T-helper 1 cell treated with Interleukin-12 subunit alpha and Interleukin-12 subunit beta and Interleukin-4 antibody, amounts not matched to agents 30 ng/mL and 1 ng/mL, for 36 hours (primary cell): ENCODE results near the gene PCSK6. TPM values are rescaled to one million over a fixed set of nuclear protein-coding genes. Genes with fewer than 3 reads are reported as not detected.

ENCODE experiments used
- intact Hi-C: fragments of 100-400 bp; cut with micrococcal nuclease; formaldehyde crosslinking; loops from one replicate; pipeline ENCODE4 v1.15.1; 2024
- total RNA-seq: library from RNA; stranded (reverse); gene quantifications from 2 replicates; pipeline ENCODE4 v1.2.3, GENCODE V29; 2022

Gene PCSK6
- total RNA-seq, 1 donor from 2014 or later, result 2.5 TPM

DNA sequence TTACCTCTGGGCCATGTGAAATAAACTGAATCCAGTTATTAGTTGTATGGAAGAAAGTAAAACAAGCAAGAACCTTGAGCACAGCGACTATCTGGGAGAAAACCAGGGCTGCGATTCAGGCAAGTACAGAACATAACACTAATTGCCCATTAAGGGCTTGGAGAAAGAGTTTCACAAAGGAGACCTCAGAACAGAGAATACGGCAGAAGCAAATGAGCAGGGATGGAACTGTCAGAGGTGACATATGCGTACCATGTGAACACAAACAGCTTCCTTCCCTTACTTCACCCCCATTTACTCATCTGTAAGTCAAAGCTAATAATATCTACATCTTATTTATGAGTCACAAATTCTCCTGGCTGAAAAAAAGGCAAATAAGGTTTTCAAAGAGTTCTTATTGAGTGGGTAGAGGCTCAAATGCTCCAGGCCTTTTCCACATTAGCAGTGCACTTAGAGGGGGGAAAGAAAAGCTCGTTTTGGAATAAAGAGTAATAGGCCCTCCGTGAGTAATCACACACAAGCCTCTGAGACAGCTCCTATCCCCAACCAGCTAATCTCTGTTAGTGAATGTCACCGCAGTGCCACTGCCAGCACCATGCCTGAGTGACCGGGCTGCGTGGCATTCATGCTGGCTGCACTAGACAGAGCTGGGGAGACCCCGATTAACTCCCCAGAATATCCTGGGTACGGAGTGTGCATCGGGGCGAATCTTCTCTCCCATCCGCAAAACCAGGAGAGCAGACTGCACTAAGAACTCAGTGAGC lies 2.6 kb downstream of the PCSK6 start:
- intact Hi-C loops, result no loop called here

DNA sequence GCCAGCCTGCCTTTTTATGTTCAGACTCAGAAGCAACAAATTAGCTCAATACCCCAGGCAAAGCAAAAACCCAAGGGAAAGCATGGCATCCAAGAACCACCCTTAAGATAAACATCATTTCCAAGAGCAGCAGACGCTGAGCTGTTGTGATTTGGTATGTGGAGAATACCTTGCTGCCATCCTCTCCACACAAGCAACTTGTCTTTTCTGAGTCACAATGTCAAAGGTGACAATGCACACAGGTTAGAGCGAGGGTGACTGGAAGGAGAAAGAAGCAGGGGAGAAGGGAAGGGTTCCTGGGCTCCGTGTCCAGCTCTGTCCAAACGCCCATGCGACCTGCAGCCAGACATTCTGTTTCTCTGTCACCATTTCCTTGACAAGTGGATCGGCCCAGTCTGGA lies 6.0 kb downstream of the PCSK6 start:
- intact Hi-C loops, result no loop called here

DNA sequence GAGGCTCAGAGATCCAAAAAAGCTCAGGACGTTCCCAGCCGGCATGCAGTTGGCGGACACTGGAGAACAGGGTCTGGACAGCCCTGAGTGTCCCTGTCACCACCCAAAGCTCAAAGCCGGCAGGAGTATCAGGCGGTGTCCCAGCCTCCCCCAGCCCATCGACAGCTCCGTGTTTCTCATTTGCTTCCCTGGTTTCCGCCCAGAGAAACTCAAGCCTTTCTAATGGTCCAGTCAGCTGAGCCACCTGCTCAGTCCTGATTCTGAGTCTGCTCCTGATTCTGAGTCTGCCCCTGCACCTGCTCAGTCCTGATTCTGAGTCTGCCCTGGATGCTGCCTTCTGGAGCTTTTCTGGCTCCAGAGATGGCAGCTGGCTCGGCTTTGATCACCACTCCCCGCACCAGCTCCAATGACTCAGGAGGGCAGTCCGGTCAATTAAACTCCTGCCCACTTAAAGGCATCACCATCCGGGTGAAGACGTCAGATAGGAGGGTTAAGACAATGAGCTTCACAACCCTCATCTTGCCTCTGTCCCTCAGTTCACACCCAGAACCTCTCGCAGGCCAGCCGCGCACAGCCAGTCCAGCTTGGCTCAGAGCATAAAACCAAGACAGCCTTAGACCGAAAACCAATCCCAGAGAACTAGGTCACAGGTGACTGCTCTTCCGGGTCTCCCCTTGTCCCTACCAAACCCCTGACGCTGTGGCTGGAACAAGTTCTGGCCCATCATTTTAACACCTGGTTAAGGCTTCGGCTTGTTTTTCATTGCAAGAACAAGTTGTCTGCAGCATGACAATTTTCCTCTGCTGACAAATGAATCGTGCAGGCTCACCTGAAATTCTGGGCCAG lies 6.8 kb downstream of the PCSK6 start:
- intact Hi-C loops, result no loop called here

DNA sequence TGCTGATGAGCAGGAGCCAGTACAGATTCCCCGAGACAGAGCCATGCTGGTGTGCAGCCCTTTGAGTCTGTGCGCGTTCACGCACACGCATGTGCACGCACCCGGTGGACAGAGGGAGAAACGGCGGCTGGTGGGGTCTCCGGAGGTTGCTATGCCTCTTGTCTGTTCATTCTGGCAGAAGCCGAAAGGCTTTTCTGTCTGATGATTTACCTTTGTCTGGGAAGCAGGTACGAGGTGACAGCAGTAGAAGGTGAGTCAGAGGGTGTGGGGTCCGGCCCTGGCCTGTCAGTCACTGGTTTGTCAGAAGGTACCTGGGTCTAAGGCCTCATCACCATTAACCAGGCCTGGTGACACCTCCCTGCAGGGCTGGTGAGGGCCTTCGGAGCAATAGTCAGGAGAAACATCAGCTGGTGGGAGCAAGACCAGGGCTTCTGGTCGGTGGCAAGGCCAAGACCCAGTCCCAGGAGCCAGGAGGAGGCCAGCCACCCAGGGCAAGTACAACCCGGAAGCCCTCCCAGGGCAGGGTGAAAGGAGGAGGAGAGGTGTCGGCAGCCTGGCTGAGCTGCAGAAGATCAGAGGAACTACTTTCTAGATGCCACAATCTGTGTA lies 7.5 kb downstream of the PCSK6 start:
- intact Hi-C loops, result no loop called here

DNA sequence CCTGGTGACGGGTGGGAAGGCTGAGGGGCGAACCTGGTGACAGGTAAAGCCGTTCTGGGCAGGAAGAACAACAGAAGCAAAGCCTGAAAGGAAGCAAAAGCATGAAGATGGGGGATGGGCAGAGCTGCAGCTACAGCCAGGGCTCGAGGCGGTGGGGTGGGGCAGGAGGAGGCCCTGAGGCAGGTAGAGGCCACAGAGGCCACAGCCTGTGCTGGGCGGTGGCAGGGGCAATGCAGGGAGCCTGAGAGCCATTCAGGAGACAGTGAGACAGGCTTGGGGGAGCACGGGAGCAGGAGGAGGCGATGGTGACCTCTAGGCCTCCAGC lies 8.2 kb downstream of the PCSK6 start:
- intact Hi-C loops, result no loop called here

DNA sequence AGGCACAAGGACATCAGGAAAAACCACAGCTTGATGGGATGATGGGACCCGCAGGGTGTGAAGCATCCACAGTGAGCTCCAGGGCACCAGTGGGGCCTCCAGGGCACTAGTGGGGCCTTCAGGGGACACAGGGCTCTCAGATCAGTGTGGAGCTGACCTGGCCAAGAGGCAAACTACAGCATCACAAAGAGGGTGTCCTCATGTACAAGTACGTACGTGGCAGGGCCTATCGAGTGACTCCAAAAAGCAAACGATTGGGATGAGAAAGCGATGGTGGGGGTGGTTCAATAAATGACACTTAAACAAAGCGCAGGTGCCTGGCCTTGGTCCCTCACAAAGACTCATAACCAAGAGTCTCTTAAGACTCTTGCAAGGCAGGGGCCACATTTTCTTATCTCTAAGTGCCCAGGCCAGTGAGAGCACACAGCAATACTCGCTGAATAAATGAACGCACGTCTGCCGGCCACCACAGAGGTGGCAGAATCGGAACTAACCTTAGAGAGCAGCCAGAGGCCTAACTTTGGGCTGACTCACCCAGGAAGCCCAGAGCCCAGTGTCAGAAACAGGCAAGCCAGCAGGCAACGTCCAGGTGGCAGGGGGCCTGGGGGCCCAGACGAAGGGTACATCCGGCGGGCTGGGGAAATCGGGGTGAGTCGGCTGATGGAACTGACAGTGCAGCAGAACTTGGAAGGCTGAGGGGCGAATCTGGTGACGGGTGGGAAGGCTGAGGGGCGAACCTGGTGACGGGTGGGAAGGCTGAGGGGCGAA lies 8.7 kb downstream of the PCSK6 start:
- intact Hi-C loops, result no loop called here

DNA sequence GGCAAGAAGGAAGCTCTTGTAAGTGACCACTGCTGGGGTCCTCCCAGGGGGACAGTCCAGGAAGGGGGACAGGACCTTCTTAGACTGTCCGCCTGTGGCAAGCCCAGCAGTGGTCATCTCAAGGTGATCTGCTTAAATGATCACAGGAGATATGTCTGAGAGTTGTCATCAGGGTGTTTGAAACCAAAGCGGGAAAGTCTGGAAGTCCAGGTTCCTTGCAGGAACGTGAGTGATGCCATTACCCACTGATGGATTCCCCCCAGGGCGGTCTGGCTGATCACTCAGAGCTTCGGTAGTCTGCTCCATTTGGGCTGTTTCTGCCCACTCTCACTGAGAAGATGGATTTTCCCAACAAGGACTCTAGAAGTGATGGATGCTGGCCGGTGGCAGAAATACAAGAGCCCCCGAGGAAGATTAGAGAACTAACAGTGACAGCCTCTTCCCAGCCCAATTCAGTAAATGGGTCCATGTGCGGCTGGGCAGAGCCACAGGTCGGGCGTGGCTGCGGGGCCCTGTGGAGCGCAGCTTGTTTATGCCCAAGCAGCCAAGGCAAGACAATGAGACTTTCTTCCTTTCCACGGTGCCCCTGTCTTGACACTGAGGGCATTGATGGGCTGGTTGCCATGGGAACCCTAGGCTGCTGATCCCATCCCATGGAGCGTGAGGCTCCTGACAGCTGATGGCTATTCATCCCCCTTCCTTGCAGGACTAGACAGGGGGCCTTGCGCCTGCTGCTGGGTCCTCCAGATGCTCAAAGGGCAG lies 9.5 kb downstream of the PCSK6 start:
- intact Hi-C loops, result no loop called here

DNA sequence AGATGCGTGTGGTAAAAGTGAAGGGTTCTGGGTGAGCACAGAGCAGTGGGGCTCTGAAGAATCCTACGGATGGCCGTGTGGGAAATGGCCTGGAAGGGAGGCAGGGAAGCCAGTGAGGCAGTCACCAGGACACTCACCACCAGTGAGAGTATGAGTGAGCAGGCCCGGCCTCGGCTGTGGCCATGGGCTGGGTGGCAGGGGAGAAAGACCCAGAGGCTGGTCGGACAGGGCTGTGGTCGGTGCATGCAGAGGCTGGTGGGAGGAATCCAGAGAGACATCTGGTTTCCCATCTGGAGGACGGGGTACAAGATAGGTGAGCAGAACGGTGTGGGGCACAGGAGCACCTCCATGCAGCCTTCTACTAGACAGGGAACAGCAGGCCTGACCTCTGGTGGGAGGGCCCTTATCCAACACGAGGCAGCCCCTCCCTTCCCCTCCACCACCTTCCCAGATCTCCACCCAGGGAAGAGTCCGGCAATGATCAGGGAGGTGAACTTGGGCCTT lies 10.1 kb downstream of the PCSK6 start:
- intact Hi-C loops, result no loop called here

DNA sequence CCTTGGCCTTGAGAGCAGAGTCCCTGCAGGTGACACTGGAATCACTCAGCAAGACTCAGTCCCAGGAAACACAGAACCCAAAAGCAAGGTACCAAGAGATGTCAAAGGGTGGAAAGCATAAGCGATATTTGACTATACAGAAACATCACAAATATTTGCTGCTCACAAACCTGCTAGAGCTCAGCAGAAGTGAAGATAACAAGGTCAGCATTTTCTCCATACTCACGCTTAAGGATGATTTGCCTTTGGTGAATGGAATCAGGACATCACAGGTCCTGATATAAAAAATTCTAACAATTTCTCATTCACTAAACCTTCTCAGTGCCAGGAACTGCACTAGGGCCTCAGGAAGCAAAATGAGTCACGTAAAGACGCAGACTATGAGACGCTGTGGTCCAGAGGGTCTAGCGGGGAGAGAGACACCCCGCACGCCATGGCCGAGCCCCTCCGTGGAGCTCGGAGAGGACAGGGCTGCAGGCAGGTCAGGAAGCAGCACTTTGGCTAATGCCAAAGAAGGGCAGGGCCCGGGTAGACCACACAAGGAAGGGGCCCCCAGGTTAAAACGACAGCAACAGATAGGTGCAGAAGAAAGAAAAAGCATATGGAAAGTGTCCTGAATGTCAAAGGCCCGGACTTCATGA lies 10.7 kb downstream of the PCSK6 start:
- intact Hi-C loops, result no loop called here

DNA sequence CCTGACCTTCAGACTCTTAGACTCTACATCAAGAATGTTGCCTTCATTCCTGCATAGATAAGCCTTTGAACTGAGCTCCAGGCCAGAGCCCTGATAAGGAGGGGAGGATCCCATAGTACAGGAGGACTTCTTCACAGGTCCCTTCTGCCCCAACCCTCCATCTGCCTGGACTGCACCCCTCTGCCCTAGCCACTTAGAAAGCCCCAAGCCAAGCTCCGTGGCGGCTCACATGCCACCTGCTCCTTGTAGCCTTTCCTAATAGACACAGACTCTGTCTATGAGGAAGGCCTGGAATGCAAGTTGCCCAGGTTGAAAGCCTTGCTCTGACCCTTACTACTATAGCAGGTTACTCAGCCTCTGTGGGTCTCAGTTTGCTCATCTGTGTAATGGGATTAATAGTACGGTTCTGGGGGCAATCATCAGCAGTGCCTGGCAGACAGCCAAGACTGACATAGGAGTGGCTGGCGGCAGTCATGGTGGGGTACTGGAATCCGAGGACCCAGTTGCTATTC lies 11.6 kb downstream of the PCSK6 start:
- intact Hi-C loops, result no loop called here

DNA sequence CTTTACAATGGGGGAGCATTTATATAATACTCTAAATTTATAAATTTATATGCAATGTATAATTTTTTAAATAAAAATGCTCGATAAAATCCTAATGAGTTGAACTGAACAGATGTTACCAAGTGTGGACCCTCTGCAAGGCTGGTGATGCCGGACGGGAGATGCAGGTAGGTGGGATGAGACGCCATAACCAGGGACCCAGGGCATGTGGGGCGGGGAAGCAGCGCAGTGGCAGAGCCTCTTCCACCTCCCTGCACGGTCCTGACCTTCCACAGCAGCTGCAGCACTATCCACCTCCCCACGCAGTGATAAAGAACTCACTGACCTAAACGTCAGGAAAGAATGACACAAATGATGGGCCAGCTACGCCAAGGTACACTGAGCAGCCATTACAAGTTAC lies 12.8 kb downstream of the PCSK6 start:
- intact Hi-C loops, result no loop called here

DNA sequence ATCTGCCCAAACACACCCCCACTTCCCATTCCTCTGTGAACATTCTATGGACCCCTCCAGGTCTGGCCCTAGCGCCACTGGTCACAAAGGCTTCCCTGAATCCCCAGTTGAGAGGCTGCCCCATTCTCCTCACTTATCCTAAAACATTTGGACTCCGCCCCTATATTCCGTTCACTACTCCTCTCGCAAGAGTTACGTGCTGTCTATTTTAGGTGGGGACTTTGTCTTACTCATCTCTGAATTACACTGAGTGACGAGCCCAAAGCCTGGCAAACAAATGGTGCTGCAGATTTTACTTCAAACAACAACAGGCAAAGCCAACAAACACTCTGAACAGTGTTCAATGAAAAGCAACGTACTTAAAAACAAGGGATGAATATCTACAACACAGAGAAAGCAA lies 14.5 kb downstream of the PCSK6 start:
- intact Hi-C loops, result no loop called here

DNA sequence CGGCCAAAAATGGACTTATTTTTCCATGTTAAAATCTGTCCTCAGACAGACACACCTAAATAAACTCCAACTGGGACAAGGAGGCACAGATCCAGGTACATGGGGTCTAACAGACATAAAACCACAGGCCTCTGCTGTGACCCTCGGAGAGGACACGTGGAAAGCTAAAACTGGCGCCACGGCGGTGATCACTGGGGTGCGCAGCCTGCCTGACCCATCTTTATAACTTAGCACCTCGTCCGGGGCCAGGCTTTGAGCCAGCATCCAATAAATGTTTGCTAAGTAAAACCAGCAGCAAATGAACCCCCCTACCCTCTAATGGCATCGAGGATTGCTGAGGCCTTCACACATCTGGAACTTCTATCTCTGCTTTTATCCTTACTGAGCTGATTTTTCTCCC lies 15.3 kb downstream of the PCSK6 start:
- intact Hi-C loops, result no loop called here

DNA sequence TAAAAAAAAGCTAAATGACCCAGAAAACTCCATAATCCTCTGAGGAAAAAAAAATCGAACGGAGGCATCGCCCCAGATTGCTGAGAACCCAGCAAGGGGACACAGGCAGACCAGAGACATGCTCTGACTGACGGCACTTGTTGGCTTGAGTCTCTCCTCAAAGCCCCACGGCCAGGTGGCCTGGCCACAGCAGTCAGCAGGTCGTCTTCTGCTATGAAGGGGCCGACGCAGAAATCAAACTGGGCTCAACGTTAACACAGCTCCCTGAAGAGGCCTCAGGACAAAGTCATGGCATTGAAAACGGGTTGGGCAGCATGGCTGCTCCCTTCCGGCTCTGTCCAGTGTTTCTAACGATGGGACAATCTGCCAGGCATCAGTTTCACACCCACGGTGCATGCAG lies 17.5 kb downstream of the PCSK6 start:
- intact Hi-C loops, result no loop called here

DNA sequence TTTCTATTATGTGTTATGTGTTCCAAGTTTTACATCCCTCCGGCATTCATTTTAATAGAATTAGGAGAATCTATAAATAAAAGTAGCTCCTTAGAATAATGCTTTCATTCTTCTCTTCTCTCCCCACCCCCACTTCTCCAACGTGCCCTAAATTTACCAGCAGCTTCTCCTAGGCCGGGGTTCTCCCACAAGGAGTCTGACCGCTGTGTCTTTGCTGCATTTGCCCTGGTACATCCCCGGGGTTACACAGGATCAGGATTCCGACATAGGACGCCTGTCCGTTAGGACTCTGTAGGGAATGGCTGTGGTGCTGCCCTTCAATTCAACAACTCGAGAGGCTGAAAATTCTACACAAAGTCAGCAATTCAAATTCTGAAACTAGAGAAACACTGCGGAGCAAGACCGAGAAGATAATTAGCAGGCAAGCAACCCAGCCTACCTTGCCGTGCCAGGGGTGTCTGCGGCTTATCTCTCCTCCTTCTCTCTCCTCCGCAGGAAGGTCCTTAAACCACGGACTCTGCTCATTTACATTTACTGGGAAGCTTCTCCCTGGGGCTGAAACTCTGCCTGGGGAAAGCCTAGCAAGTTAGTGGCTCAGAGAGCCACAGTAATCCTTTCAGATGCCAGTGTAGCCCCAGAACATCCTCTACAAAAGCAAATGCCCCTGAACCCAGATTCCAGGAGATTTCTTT lies 18.8 kb downstream of the PCSK6 start:
- intact Hi-C loops, result no loop called here

DNA sequence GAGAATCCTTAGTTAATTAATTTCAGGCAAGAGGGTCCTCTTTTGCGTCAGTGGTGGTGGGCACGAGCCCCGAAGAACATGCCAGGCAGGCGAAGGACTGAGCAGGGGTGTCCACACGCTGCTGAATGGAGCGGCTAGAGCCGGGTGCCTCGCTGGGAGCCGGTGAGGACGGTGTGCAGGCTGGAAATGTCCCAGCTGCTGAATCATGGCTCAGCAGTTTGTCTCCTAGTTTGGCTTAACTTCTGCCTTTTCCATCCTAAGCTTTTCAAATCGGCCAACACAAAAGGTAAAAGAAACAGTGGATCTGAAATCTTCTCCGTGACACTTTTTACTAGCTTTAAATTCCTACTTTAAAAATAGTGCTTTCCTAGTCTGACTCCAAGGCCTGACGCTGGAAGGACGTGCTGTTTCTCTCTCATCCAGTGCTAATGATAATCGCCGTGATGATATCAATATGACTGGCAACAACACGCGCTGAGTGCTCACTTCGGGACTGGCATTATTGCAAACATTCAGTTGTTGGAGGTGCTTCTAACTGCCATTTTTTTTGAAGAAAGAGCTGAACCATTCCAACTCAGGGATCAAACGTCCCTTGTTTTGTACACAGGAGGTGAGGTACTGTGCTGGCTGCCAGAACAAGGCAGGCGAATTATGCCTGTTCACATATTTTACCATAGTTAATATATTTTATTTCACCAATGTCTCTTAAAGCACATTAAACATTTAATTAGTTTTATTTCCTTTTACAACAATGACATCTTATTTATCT lies 19.8 kb downstream of the PCSK6 start:
- intact Hi-C loops, result no loop called here

DNA sequence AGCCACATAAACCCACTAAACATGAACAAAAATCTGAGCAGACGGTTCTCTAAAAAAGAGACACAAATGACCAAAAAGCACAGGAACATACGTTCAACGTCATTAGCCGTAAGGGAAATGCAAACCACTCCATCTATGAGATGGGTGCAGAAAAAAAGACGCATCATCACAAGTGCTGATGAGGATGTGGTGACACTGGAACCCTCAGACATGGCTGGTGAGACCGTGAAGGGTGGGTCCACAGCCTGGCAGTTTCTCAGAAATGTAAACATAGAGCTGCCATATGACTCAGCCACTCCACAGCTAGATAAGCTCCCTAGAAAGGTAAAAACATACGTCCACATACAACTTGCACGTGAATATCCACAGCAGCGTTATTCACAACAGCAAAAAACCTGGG lies 23.3 kb downstream of the PCSK6 start:
- intact Hi-C loops, result no loop called here

DNA sequence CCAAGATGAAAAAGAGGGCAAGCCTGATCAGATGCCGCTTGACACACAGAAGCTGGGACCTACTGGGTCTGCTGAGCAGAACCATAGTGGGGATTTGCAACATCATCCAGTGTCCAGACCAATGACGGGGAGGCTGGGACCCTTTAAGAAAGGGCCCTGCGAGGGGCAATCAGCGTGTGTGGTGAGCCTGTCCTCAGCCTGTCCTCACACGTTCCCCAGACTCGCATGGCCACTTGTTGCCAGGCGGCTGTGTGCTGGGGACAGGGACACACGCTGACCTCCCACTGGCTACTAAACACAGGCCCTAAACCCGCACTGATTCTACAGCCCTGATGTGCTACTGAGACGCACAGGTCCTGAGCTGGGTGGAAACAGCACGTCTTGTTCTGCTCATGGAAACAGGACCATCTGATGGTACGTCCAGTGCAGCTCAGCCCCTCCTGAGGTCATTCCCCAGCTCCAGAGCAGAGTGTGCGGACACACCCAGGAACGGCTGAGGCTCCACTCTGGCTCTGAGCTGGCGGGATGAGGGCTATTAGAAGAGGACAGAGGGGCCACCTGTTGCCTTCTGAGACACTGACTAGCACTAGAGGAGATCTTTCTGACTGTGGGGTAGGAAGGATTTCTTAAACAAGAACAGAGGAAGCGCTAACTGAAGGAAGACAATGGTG lies 24.4 kb downstream of the PCSK6 start:
- intact Hi-C loops, result no loop called here
